ENCODE results near the gene MUC5B.
"Not testable (repeated sequence)": the region's sequence is repeated elsewhere in the genome, so short reads cannot be mapped to it uniquely, and the experiment has no call there.

The MUC5B gene

GRCh38 chr11:1222491-1223345 is at the start of gene MUC5B:
Gene MUC5B (plus strand): TSS chr11:1223066. CDS start chr11:1223124, 58 bp downstream.
- DNase-seq, result no peak

- not testable (repeated sequence) for DNase-seq
These were observed 49.5 kb upstream of the MUC5B start for GRCh38 chr11:1173396-1173795.

DNA sequence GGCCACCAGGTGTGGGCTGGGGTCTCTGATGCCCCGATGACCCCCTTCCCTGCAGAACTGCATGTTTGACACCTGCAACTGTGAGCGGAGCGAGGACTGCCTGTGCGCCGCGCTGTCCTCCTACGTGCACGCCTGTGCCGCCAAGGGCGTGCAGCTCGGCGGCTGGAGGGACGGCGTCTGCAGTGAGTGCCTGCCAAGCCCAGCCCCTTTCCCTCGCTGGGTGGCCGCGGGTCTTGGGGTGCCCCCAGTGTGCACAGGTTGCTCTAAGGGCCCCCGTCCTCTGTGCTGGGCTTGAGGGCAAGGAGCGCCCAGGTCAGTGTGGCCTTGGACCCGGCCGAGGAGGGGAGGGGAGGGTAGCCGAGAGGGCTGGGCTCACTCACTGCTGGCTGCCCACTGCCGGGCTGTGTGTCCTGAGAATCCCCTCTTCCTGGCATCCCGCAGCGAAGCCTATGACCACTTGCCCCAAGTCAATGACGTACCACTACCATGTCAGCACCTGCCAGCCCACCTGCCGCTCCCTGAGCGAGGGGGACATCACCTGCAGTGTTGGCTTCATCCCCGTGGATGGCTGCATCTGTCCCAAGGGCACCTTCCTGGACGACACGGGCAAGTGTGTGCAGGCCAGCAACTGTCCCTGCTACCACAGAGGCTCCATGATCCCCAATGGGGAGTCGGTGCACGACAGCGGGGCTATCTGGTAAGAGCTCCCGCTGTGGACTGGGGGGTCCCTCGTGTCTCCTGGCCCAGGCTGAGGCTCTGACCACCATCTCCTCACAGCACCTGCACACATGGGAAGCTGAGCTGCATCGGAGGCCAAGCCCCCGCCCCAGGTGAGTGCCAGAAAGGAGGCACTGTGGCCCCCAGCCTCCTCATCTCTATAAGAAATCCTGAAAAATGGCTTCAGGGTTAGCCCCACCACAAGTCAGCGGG is 48.2 kb upstream of the MUC5B start:
- no peak for DNase-seq

DNA sequence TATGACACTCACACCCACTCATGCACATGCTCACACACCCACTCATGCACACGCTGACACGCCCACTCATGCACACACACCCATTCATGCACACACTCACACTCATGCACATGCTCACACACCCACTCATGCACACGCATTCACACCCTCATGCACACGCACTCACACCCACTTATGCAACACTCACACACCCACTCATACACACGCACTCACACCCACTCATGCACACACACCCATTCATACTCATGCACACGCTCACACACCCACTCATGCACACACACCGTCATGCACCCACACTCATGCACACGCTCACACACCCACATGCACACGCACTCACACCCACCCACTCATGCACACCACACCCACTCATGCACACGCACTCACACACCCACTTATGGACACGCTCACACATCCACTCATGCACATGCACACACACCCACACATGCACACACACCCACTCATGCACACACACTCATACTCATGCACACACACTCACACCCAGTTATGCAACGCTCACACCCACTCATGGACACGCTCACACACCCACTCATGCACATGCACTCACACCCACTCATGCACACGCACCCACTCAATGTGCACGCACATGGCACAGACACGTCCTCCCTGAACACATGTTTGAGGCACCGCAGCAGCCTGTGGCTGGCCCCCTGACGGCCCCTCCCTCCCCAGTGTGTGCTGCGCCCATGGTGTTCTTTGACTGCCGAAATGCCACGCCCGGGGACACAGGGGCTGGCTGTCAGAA is 47.2 kb upstream of the MUC5B start:
- DNase-seq, result no peak

GRCh38 chr11:1176224-1177019 is 46.4 kb upstream of the MUC5B start:
- no peak for DNase-seq

DNA sequence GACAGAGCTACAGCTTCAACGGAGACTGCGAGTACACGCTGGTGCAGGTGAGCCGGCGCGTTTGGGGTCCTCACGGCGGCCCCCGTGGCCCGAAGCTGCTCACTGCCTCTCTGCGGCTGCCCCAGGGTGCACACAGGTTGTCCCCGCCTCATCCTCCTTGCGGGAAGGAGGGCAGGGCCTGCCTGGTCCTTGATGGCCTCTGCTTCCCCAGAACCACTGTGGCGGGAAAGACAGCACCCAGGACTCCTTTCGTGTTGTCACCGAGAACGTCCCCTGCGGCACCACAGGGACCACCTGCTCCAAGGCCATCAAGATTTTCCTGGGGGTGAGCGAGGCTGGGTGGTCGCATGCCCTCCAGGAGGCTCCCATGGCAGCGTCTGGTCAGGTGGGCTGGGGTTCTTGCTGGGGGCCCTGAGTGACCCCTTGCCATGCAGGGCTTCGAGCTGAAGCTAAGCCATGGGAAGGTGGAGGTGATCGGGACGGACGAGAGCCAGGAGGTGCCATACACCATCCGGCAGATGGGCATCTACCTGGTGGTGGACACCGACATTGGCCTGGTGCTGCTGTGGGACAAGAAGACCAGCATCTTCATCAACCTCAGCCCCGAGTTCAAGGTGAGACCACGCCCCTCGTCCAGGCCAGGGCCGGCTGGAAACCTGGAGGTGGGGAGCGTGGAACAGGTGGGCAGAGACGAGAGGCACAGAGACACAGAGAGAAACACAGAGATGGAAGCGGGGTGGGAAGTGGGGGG is 45.7 kb upstream of the MUC5B start:
- DNase-seq, result no peak

DNA sequence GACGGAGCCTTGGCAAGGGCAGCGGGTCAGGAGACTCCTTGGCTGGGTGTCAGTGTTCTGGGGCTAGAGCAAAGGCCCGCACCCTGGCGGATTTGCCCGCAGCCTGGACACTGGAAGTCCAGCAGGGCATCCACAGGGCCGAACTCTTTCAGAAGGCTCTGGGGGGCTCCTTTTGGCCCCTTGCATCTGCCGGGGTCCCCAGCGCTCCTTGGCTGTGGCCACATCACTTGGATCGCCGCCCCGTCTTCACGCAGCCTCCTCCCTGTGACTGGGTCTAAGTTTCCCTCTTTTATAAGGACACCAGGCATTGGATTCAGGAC is 45.1 kb upstream of the MUC5B start:
- DNase-seq, result no peak

DNA sequence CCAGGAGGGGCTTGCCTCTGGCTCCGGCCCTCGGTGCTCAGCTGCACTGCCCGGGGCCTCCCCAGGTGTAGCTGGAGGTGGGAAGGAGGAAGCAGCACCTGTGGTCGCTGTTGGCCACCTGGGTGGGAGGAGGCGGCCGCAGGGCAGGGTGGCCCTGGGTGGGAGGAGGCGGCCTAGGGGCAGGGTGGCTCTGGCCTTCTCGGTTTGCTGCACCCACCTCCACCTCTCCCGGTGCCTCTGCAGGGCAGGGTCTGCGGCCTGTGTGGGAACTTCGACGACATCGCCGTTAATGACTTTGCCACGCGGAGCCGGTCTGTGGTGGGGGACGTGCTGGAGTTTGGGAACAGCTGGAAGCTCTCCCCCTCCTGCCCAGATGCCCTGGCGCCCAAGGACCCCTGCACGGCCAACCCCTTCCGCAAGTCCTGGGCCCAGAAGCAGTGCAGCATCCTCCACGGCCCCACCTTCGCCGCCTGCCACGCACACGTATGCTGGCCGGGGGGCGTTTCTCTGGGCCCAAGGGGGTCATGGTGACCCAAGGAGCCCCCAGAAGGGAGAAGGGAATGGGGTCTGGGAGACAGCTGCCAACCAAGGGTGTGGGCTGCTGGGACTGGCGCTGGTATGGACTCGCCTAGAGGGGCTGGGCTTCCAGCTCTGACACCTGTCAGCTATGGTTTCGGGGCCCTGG is 44.5 kb upstream of the MUC5B start:
- no peak for DNase-seq

GRCh38 chr11:1178906-1179305 is 44.0 kb upstream of the MUC5B start:
- DNase-seq, result no peak

GRCh38 chr11:1179641-1180040 is 43.2 kb upstream of the MUC5B start:
- no peak for DNase-seq

- DNase-seq, result no peak
These were observed 42.7 kb upstream of the MUC5B start for GRCh38 chr11:1180171-1180570.

GRCh38 chr11:1180947-1181391 is 41.9 kb upstream of the MUC5B start:
- DNase-seq, result no peak

- no peak for DNase-seq
These were observed 41.4 kb upstream of the MUC5B start for GRCh38 chr11:1181420-1181819.

DNA sequence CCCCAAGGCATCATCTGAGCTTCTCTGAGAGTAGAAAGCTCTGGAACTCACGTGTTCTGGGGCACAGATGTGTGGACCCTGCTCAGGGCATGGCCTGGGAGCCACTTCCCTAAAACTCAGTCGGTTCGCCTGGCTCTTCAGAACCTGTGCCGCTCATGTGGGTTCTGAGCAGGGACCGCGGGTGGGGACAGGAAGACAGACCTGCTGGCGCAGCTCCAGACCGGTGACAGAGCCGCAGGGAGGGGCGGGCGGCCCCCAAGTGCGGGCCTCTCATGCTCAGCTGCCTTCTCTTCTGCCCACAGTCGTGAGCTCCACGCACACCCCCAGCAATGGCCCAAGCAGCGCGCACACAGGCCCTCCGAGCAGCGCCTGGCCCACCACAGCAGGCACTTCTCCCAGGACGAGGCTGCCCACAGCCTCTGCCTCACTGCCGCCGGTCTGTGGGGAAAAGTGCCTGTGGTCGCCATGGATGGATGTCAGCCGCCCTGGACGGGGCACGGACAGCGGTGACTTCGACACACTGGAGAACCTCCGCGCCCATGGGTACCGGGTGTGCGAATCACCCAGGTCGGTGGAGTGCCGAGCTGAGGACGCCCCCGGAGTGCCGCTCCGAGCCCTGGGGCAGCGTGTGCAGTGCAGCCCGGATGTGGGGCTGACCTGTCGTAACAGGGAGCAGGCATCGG is 40.9 kb upstream of the MUC5B start:
- DNase-seq, result no peak

- not testable (repeated sequence) for DNase-seq
These were observed 38.7 kb upstream of the MUC5B start for GRCh38 chr11:1184139-1184538.

DNA sequence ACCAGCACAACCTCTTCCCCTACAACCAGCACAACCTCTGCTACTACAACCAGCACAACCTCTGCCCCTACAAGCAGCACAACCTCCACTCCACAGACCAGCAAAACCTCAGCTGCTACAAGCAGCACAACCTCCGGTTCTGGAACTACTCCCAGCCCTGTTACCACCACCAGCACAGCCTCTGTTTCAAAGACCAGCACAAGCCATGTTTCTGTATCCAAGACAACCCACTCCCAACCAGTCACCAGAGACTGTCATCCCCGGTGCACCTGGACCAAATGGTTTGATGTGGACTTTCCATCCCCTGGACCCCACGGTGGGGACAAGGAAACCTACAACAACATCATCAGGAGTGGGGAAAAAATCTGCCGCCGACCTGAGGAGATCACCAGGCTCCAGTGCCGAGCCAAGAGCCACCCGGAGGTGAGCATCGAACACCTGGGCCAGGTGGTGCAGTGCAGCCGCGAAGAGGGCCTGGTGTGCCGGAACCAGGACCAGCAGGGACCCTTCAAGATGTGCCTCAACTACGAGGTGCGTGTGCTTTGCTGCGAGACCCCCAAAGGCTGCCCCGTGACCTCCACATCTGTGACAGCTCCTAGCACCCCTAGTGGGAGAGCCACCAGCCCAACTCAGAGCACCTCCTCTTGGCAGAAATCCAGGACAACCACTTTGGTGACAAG is 34.3 kb upstream of the MUC5B start:
- DNase-seq, result not testable (repeated sequence)

- not testable (repeated sequence) for DNase-seq
These were observed 33.0 kb upstream of the MUC5B start for GRCh38 chr11:1189816-1190215.

DNA sequence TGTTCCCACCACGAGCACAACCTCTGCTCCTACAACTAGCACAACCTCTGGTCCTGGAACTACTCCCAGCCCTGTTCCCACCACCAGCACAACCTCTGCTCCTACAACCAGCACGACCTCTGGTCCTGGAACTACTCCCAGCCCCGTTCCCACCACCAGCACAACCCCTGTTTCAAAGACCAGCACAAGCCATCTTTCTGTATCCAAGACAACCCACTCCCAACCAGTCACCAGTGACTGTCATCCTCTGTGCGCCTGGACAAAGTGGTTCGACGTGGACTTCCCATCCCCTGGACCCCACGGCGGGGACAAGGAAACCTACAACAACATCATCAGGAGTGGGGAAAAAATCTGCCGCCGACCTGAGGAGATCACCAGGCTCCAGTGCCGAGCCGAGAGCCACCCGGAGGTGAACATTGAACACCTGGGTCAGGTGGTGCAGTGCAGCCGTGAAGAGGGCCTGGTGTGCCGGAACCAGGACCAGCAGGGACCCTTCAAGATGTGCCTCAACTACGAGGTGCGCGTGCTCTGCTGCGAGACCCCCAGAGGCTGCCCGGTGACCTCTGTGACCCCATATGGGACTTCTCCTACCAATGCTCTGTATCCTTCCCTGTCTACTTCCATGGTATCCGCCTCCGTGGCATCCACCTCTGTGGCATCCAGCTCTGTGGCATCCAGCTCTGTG is 30.9 kb upstream of the MUC5B start:
- not testable (repeated sequence) for DNase-seq

- no peak for DNase-seq
These were observed 30.0 kb upstream of the MUC5B start for GRCh38 chr11:1192741-1193325.

Data from KG1 (cell line).